ENCODE data around the gene TPM2. TPM values are rescaled to one million over a fixed set of nuclear protein-coding genes. Genes with fewer than 3 reads are reported as not detected.

The TPM2 gene
- total and polyA plus RNA-seq, 10 of the 15 experiments (the other 5 are each of a cell fraction or from before 2014, with no cell fraction given) = 0.11 to 9.3 (median 1.1) TPM

DNA sequence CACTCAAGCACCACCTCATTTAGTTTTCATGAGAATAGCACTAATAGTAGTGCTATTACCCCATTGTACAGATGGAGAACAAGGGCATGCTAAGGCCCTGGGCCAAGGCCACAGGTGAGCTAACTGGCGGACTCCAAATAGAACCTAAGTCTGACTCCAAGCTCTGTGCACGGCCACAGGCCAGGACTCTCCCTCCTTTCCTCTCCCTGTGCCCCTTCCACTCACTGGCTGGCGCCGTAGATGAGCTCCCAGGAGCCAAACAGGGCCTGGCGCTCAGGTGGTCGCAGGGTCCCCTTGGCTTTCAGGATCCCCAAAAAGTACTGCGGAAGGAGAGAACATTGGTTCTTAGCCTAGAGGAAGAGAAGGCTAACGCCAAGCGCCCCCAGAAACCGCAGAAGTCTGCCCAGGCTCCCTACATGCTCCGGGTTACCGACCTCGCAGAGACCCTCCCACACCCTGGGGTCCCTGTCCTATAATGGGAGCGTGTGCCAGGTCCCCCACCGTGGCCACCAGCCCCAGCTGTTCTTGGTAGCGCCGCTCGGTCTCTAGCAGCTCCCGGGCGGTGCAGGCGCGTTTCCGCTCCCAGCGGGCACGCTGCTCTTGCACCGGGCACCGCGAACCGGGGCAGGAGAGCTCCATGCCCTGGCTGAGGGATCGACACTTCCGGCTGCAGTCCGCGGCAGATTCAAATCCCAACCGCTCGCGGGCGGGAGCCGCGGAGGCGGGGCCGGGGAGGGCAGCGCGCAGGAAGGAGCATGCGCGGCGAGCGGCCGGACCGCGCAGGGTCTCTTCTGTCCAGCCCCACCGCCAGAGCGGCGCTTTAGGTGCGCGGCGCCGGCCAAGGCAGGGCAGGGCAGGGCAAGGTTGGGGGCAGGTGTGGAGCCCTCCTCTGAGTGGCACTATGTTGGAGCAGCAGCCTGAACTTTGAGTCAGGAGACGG lies 24.9 kb downstream of the TPM2 start, which contains the start of gene ARHGEF39 (continued):
- TF ChIP-seq CHD2 (IDR thresholded peaks at IDR 0.05; ENCODE audit: borderline replicate concordance, low read depth, low read length) (peak; percentile 42; the same call in 1 of the 2 replicates), STAT1 (conservative IDR thresholded peaks at IDR 0.05) (0 out of 2 replicates have a peak, but pooled peaks have one; percentile 16), BHLHE40 (IDR thresholded peaks at IDR 0.05; ENCODE audit: borderline replicate concordance in 1 of 2, low read depth in 2 of 2, low read length in 1 of 2) (peak in 1 of 2 experiments; percentile 50; a peak in 2 of 4 replicates), NR2F1 (conservative IDR thresholded peaks at IDR 0.05) (no peak), SUZ12 (IDR thresholded peaks at IDR 0.05; ENCODE audit: unreplicated experiment) (no peak), DPF2 (IDR thresholded peaks at IDR 0.05) (peak; percentile 58; the same call in 1 of the 2 replicates), IKZF1 (conservative IDR thresholded peaks at IDR 0.05) (peak; percentile 84), POLR2AphosphoS2 (IDR thresholded peaks at IDR 0.05; ENCODE audit: low read depth, low read length) (no peak), PML (IDR thresholded peaks at IDR 0.05; ENCODE audit: low read length) (no peak), RBBP5 (conservative IDR thresholded peaks at IDR 0.05) (no peak), HCFC1 (IDR thresholded peaks at IDR 0.05; ENCODE audit: low read length) (no peak), HDGF (IDR thresholded peaks at IDR 0.05) (peak; percentile 33; the same call in 1 of the 2 replicates), POLR2A (IDR thresholded peaks at IDR 0.05; ENCODE audit: low read depth, low read length) (peak; percentile 83)
- TF ChIP-seq, protein P1, sequence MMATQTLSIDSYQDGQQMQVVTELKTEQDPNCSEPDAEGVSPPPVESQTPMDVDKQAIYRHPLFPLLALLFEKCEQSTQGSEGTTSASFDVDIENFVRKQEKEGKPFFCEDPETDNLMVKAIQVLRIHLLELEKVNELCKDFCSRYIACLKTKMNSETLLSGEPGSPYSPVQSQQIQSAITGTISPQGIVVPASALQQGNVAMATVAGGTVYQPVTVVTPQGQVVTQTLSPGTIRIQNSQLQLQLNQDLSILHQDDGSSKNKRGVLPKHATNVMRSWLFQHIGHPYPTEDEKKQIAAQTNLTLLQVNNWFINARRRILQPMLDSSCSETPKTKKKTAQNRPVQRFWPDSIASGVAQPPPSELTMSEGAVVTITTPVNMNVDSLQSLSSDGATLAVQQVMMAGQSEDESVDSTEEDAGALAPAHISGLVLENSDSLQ (IDR thresholded peaks at IDR 0.05) = no peak
- TF ChIP-seq, protein P2, sequence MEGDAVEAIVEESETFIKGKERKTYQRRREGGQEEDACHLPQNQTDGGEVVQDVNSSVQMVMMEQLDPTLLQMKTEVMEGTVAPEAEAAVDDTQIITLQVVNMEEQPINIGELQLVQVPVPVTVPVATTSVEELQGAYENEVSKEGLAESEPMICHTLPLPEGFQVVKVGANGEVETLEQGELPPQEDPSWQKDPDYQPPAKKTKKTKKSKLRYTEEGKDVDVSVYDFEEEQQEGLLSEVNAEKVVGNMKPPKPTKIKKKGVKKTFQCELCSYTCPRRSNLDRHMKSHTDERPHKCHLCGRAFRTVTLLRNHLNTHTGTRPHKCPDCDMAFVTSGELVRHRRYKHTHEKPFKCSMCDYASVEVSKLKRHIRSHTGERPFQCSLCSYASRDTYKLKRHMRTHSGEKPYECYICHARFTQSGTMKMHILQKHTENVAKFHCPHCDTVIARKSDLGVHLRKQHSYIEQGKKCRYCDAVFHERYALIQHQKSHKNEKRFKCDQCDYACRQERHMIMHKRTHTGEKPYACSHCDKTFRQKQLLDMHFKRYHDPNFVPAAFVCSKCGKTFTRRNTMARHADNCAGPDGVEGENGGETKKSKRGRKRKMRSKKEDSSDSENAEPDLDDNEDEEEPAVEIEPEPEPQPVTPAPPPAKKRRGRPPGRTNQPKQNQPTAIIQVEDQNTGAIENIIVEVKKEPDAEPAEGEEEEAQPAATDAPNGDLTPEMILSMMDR (IDR thresholded peaks at IDR 0.05 in 2 of 3, conservative IDR thresholded peaks at IDR 0.05 in 1 of 3; ENCODE audit: control insufficient read depth in 2 of 3, extremely low read depth in 1 of 3, insufficient read depth in 1 of 3, low read depth in 3 of 3, low read length in 3 of 3) = peak; percentile 15 to 44 (median 18); a peak in 3 of 6 replicates
- TF ChIP-seq, protein P3, sequence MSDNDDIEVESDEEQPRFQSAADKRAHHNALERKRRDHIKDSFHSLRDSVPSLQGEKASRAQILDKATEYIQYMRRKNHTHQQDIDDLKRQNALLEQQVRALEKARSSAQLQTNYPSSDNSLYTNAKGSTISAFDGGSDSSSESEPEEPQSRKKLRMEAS (IDR thresholded peaks at IDR 0.05; ENCODE audit: low read depth, low read length) = peak; percentile 76
- TF ChIP-seq, protein P4, sequence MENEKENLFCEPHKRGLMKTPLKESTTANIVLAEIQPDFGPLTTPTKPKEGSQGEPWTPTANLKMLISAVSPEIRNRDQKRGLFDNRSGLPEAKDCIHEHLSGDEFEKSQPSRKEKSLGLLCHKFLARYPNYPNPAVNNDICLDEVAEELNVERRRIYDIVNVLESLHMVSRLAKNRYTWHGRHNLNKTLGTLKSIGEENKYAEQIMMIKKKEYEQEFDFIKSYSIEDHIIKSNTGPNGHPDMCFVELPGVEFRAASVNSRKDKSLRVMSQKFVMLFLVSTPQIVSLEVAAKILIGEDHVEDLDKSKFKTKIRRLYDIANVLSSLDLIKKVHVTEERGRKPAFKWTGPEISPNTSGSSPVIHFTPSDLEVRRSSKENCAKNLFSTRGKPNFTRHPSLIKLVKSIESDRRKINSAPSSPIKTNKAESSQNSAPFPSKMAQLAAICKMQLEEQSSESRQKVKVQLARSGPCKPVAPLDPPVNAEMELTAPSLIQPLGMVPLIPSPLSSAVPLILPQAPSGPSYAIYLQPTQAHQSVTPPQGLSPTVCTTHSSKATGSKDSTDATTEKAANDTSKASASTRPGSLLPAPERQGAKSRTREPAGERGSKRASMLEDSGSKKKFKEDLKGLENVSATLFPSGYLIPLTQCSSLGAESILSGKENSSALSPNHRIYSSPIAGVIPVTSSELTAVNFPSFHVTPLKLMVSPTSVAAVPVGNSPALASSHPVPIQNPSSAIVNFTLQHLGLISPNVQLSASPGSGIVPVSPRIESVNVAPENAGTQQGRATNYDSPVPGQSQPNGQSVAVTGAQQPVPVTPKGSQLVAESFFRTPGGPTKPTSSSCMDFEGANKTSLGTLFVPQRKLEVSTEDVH (IDR thresholded peaks at IDR 0.05; ENCODE audit: low read depth, partially characterized antibody) = no peak
- TF ChIP-seq, protein P5, sequence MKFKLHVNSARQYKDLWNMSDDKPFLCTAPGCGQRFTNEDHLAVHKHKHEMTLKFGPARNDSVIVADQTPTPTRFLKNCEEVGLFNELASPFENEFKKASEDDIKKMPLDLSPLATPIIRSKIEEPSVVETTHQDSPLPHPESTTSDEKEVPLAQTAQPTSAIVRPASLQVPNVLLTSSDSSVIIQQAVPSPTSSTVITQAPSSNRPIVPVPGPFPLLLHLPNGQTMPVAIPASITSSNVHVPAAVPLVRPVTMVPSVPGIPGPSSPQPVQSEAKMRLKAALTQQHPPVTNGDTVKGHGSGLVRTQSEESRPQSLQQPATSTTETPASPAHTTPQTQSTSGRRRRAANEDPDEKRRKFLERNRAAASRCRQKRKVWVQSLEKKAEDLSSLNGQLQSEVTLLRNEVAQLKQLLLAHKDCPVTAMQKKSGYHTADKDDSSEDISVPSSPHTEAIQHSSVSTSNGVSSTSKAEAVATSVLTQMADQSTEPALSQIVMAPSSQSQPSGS (IDR thresholded peaks at IDR 0.05; ENCODE audit: low read length) = no peak
- TF ChIP-seq, protein P6, sequence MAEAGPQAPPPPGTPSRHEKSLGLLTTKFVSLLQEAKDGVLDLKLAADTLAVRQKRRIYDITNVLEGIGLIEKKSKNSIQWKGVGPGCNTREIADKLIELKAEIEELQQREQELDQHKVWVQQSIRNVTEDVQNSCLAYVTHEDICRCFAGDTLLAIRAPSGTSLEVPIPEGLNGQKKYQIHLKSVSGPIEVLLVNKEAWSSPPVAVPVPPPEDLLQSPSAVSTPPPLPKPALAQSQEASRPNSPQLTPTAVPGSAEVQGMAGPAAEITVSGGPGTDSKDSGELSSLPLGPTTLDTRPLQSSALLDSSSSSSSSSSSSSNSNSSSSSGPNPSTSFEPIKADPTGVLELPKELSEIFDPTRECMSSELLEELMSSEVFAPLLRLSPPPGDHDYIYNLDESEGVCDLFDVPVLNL (IDR thresholded peaks at IDR 0.05; ENCODE audit: low read depth, low read length) = peak; percentile 95
